Thyroid gland (tissue), 4 donors: ENCODE data around the gene NUBPL.

Source experiments
- POLR2A ChIP-seq, 2 donors: fragments of 450-650 bp; IDR thresholded peaks; one replicate each; pipeline ENCODE4 v1.6.1; 2017; ENCODE audit warnings: antibody characterized with exemption in 2 of 2, mild to moderate bottlenecking in 2 of 2, moderate library complexity in 1 of 2
- TF ChIP-seq, protein P1 (sequence below), 6 experiments: fragments of 200-600 bp in 3 of 6; fragments of 450-650 bp in 3 of 6; sonication (generic) in 3 of 6; IDR thresholded peaks; one replicate each; pipeline ENCODE4 v1.5.1; 2016 to 2019; ENCODE audit warnings: antibody characterized with exemption in 6 of 6, mild to moderate bottlenecking in 2 of 6, inconsistent platforms in 1 of 6, moderate library complexity in 1 of 6

DNA sequence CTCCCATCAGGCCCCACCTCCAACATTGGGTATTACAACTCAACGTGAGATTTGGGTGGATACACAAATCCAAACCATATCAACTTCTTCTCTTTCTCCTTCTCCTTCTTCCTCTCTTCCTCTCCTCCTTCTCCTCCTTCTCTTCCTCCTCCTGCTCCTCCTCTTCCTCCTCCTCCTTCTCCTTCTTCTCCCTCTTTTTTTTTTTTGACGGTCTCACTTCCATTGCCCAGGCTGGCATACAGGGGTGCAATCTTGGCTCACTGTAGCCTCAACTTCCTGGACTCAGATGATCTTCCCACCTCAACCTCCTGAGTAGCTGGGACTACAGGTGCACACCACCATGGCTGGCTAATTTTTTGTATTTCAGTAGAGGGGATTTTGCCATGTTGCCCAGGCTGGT lies 11.4 kb upstream of the NUBPL start:
- TF ChIP-seq, protein P1, sequence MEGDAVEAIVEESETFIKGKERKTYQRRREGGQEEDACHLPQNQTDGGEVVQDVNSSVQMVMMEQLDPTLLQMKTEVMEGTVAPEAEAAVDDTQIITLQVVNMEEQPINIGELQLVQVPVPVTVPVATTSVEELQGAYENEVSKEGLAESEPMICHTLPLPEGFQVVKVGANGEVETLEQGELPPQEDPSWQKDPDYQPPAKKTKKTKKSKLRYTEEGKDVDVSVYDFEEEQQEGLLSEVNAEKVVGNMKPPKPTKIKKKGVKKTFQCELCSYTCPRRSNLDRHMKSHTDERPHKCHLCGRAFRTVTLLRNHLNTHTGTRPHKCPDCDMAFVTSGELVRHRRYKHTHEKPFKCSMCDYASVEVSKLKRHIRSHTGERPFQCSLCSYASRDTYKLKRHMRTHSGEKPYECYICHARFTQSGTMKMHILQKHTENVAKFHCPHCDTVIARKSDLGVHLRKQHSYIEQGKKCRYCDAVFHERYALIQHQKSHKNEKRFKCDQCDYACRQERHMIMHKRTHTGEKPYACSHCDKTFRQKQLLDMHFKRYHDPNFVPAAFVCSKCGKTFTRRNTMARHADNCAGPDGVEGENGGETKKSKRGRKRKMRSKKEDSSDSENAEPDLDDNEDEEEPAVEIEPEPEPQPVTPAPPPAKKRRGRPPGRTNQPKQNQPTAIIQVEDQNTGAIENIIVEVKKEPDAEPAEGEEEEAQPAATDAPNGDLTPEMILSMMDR (IDR thresholded peaks at IDR 0.05): no peak
- no peak for TF ChIP-seq POLR2A (IDR thresholded peaks at IDR 0.05)
